Breast epithelium (tissue), 4 donors: ENCODE results near the gene OR6C65. TPM values are rescaled to one million over a fixed set of nuclear protein-coding genes. Genes with fewer than 3 reads are reported as not detected.

Experiments
- DNase-seq, 2 donors: peaks; one replicate each; pipeline ENCODE4 v3.0.0-alpha.2; 2019; ENCODE audit warnings: low spot score in 2 of 2
- H3K27ac ChIP-seq, 2 donors: fragments of 200-600 bp; sonication (generic) in 1 of 2; one replicate each; pipeline ENCODE4 v1.5.1; 2016 to 2019; ENCODE audit warnings: mild to moderate bottlenecking in 1 of 2
- H3K27me3 ChIP-seq, 2 donors: fragments of 200-600 bp; sonication (generic) in 1 of 2; one replicate each; pipeline versions ENCODE4 v1.5.1 to v1.6.0; 2017 to 2019; ENCODE audit warnings: control low read depth in 1 of 2, mild to moderate bottlenecking in 1 of 2
- H3K36me3 ChIP-seq: fragments of 200-600 bp; one replicate; pipeline ENCODE4 v1.5.1; 2019
- H3K4me1 ChIP-seq, 2 donors: fragments of 200-600 bp; sonication (generic); one replicate each; pipeline ENCODE4 v1.5.1; 2016 to 2019; ENCODE audit warnings: control low read depth in 1 of 2
- H3K4me3 ChIP-seq, 3 donors: fragments of 200-600 bp; sonication (generic); 1 replicate in 2 of 3; 2 replicates in 1 of 3; pipeline ENCODE4 v1.5.1; 2016 to 2019; ENCODE audit warnings: mild to moderate bottlenecking in 3 of 3, moderate library complexity in 2 of 3
- H3K9me3 ChIP-seq, 2 donors: fragments of 200-600 bp; sonication (generic) in 1 of 2; one replicate each; pipeline ENCODE4 v1.5.1; 2016 to 2019; ENCODE audit warnings: control low read depth in 1 of 2
- POLR2A ChIP-seq: fragments of 450-650 bp; IDR thresholded peaks from one replicate; pipeline ENCODE4 v1.6.1; 2016; ENCODE audit warnings: antibody characterized with exemption, mild to moderate bottlenecking, moderate library complexity
- POLR2AphosphoS5 ChIP-seq, 3 donors: sonication (generic); formaldehyde crosslinking; IDR thresholded peaks; one replicate each; pipeline ENCODE4 v1.6.1; 2017; ENCODE audit warnings: antibody characterized with exemption in 3 of 3
- intact Hi-C: fragments of 100-400 bp; cut with DNase I; formaldehyde crosslinking; loops from one replicate; pipeline ENCODE4 v1.15.1; 2023; ENCODE audit warnings: low total_unique reads
- total RNA-seq, 3 donors: library from RNA; depleted of rRNA; stranded (reverse); fragments of >200 nt; gene quantifications; one replicate each; pipeline ENCODE4 v1.1.0, GENCODE V29; 2016
- TF ChIP-seq, protein P1 (sequence below), 3 donors: fragments of 450-650 bp; IDR thresholded peaks; one replicate each; pipeline ENCODE4 v1.5.1; 2016 to 2017; ENCODE audit warnings: antibody characterized with exemption in 3 of 3, mild to moderate bottlenecking in 3 of 3, moderate library complexity in 3 of 3

The OR6C65 gene
- total RNA-seq, 3 donors from 2014 or later, result not detected

- peaks cover 0 to 6% of the 10 kb centered on the region in 2 donors for H3K9me3 ChIP-seq
- TF ChIP-seq POLR2A (no peak), POLR2AphosphoS5 (IDR thresholded peaks at IDR 0.05) (no peak)
- TF ChIP-seq, protein P1, sequence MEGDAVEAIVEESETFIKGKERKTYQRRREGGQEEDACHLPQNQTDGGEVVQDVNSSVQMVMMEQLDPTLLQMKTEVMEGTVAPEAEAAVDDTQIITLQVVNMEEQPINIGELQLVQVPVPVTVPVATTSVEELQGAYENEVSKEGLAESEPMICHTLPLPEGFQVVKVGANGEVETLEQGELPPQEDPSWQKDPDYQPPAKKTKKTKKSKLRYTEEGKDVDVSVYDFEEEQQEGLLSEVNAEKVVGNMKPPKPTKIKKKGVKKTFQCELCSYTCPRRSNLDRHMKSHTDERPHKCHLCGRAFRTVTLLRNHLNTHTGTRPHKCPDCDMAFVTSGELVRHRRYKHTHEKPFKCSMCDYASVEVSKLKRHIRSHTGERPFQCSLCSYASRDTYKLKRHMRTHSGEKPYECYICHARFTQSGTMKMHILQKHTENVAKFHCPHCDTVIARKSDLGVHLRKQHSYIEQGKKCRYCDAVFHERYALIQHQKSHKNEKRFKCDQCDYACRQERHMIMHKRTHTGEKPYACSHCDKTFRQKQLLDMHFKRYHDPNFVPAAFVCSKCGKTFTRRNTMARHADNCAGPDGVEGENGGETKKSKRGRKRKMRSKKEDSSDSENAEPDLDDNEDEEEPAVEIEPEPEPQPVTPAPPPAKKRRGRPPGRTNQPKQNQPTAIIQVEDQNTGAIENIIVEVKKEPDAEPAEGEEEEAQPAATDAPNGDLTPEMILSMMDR (IDR thresholded peaks at IDR 0.05), result no peak
- H3K27ac ChIP-seq, result no peak within 1 kb of the TSS
- intact Hi-C loops, result no loop called here
- H3K4me3 ChIP-seq, result no peak within 1 kb of the TSS
- no peak for DNase-seq
- no peaks in the 10 kb centered on the region for H3K4me1 ChIP-seq
- H3K27me3 ChIP-seq, result no peaks in the 10 kb centered on the region
- no peaks in the 10 kb centered on the region for H3K36me3 ChIP-seq
Measured at GRCh38 chr12:55443776-55444175, 43.4 kb downstream of the OR6C65 start, which contains the start of gene OR6C2. TSS of gene OR6C2 (plus strand) at chr12:55444076. CDS start at chr12:55452214, 8,138 bp downstream.

GRCh38 chr12:55445357-55445756, 45.0 kb downstream of the OR6C65 start:
- H3K27me3 ChIP-seq, result no peaks in the 10 kb centered on the region
- H3K36me3 ChIP-seq, result no peaks in the 10 kb centered on the region
- intact Hi-C loops, result no loop called here
- TF ChIP-seq POLR2AphosphoS5 (IDR thresholded peaks at IDR 0.05) (no peak), POLR2A (no peak)
- TF ChIP-seq, protein P1 (IDR thresholded peaks at IDR 0.05), result no peak
- DNase-seq, result no peak
- no peaks in the 10 kb centered on the region for H3K4me1 ChIP-seq
- no peak overlapping the region for H3K4me3 ChIP-seq
- peaks cover 0 to 6% of the 10 kb centered on the region in 2 donors for H3K9me3 ChIP-seq
- no peak overlapping the region for H3K27ac ChIP-seq

- DNase-seq, result no peak
- H3K27me3 ChIP-seq, result no peaks in the 10 kb centered on the region
- H3K27ac ChIP-seq, result no peak overlapping the region
- H3K36me3 ChIP-seq, result no peaks in the 10 kb centered on the region
- no peak overlapping the region for H3K4me3 ChIP-seq
- no peaks in the 10 kb centered on the region for H3K4me1 ChIP-seq
- TF ChIP-seq, protein P1 (IDR thresholded peaks at IDR 0.05), result no peak
- no peak for TF ChIP-seq POLR2AphosphoS5 (IDR thresholded peaks at IDR 0.05)
- TF ChIP-seq POLR2A, result no peak
- H3K9me3 ChIP-seq, result peaks cover 0 to 2% of the 10 kb centered on the region in 2 donors
- intact Hi-C loops, result no loop called here
Measured at GRCh38 chr12:55446326-55446725, 46.0 kb downstream of the OR6C65 start.

- H3K4me1 ChIP-seq, result no peaks in the 10 kb centered on the region
- H3K9me3 ChIP-seq, result no peaks in the 10 kb centered on the region
- H3K4me3 ChIP-seq, result no peak overlapping the region
- no peaks in the 10 kb centered on the region for H3K36me3 ChIP-seq
- TF ChIP-seq POLR2AphosphoS5 (IDR thresholded peaks at IDR 0.05), result no peak
- TF ChIP-seq POLR2A, result no peak
- intact Hi-C loops, result no loop called here
- no peak overlapping the region for H3K27ac ChIP-seq
- DNase-seq, result no peak
- no peaks in the 10 kb centered on the region for H3K27me3 ChIP-seq
Measured at GRCh38 chr12:55448825-55449224, 48.5 kb downstream of the OR6C65 start.

Other genes with a start within 250 kb of the OR6C65 start
- gene OR10A7, start 179.5 kb upstream of the OR6C65 start, total RNA-seq, result not detected
- gene OR6C74, start 155.9 kb upstream of the OR6C65 start, total RNA-seq, result not detected
- not detected for gene OR6C6, start 104.0 kb upstream of the OR6C65 start, total RNA-seq
- not detected for gene OR6C1, start 86.2 kb upstream of the OR6C65 start, total RNA-seq
- not detected for gene OR6C3, start 69.8 kb upstream of the OR6C65 start, total RNA-seq
- not detected for gene OR6C75, start 37.6 kb upstream of the OR6C65 start, total RNA-seq
- gene OR6C76, start 25.7 kb downstream of the OR6C65 start, total RNA-seq, result not detected
- gene OR6C2, start 43.5 kb downstream of the OR6C65 start, total RNA-seq, result not detected
- gene OR6C70, start 69.6 kb downstream of the OR6C65 start, total RNA-seq, result not detected
- gene OR6C68, start 91.8 kb downstream of the OR6C65 start, total RNA-seq, result not detected
- gene OR6C4, start 149.1 kb downstream of the OR6C65 start, total RNA-seq, result not detected
- gene OR2AP1, start 171.9 kb downstream of the OR6C65 start, total RNA-seq, result not detected
- gene OR10P1, start 236.4 kb downstream of the OR6C65 start, total RNA-seq, result not detected